Progenitor cell of endocrine pancreas (in vitro differentiated cells): ENCODE results near the gene SLC25A20. TPM values are rescaled to one million over a fixed set of nuclear protein-coding genes. Genes with fewer than 3 reads are reported as not detected.
"Not testable (repeated sequence)": the region's sequence is repeated elsewhere in the genome, so short reads cannot be mapped to it uniquely, and the experiment has no call there.

Experiments used
- DNase-seq: peaks from one replicate; pipeline ENCODE4 v3.0.0; 2021; ENCODE audit warnings: low spot score; ENCODE audit not compliant: unreplicated experiment
- H3K27ac Mint-ChIP-seq: 2 replicates; pipeline ENCODE4 v1.8.0; 2021; ENCODE audit warnings: mild to moderate bottlenecking, moderate library complexity, mixed read lengths
- H3K27me3 Mint-ChIP-seq: 2 replicates; pipeline ENCODE4 v1.8.0; 2021; ENCODE audit warnings: mixed read lengths
- H3K36me3 Mint-ChIP-seq: 2 replicates; pipeline ENCODE4 v1.8.0; 2022; ENCODE audit warnings: mixed read lengths; ENCODE audit not compliant: insufficient read depth
- H3K4me1 Mint-ChIP-seq: 2 replicates; pipeline ENCODE4 v1.8.0; 2021; ENCODE audit warnings: low read depth, mixed read lengths
- H3K4me3 Mint-ChIP-seq: 2 replicates; pipeline ENCODE4 v1.8.0; 2021; ENCODE audit warnings: low read depth, mild to moderate bottlenecking, moderate library complexity, mixed read lengths
- H3K9me3 Mint-ChIP-seq: 2 replicates; pipeline ENCODE4 v1.8.0; 2021; ENCODE audit warnings: low read depth, mixed read lengths
- CTCF ChIP-seq: fragments of 200-600 bp; sonication (generic); IDR thresholded peaks from one replicate; pipeline ENCODE4 v1.5.0; 2021; ENCODE audit warnings: antibody characterized with exemption, mild to moderate bottlenecking; ENCODE audit not compliant: unreplicated experiment
- total RNA-seq: library from RNA; stranded (reverse); gene quantifications from 2 replicates; pipeline ENCODE4 v1.2.1, GENCODE V29; 2021

Gene SLC25A20
- total RNA-seq, 1 donor from 2014 or later, result 17.1 TPM

DNA sequence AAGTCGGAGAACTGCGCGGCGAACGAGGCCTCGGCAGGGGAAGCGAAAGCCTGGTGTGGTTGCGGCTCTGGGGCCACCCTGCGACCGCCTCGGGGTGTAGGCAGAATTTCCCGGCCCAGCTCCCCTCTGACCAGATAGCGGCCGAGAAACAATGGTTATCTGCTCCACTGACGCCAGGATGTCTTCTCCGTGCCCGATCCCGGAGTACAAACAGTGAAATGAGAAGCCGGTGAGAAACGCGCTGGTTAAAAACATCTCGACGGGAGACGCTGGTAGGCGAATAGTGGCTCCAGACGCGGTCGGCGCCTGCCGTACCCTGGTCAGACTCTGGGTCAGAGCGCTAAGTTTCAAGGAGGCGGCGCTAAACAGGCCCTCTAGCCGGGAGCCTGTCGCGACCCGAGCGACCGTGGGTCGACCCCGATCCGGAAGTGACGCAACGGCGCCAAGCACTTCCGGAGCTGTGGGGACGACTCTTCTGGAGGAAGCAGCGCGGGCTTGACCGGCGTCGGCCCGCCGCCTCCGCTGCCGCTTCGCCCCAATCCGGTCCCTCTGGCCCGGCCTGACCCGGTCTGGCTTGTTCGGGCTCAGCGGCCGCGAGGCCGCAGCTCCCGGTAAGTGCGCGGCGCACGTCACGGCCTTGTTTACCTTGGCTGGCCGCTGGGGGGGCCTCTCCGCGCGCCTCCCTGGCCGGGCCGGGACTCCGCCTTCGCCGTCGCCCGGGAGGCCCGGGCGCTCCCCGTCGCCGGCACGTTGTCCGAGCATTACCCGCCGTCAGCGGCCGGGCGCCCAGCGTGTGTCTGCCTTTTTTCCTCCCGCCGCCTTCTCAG is 19.9 kb upstream of the SLC25A20 start, which contains the start of gene ARIH2:
Gene ARIH2 (plus strand): TSS at position 455 of the 827 bp plus-strand sequence. CDS start 8,717 bp downstream, outside the sequence.
- Mint-ChIP-seq H3K27me3 (no peaks in the 10 kb centered on the region), H3K36me3 (peaks cover 3% of the 10 kb centered on the region), H3K27ac (peak within 1 kb of the TSS; percentile 99), H3K9me3 (no peaks in the 10 kb centered on the region), H3K4me3 (peak within 1 kb of the TSS; percentile 94), H3K4me1 (peaks cover 14% of the 10 kb centered on the region)
- DNase-seq, result peak; percentile 81
- TF ChIP-seq CTCF, result peak; percentile 27

GRCh38 chr3:48915296-48915695 is 16.6 kb upstream of the SLC25A20 start:
- H3K27me3 Mint-ChIP-seq, result no peaks in the 10 kb centered on the region
- no peak overlapping the region for H3K4me3 Mint-ChIP-seq
- H3K4me1 Mint-ChIP-seq, result peaks cover 14% of the 10 kb centered on the region
- no peaks in the 10 kb centered on the region for H3K9me3 Mint-ChIP-seq
- no peak overlapping the region for H3K27ac Mint-ChIP-seq
- no peaks in the 10 kb centered on the region for H3K36me3 Mint-ChIP-seq
- DNase-seq, result no peak
- TF ChIP-seq CTCF, result no peak

GRCh38 chr3:48907026-48907425 is 8.3 kb upstream of the SLC25A20 start:
- not testable (repeated sequence) for H3K4me3 Mint-ChIP-seq, H3K4me1 Mint-ChIP-seq, H3K9me3 Mint-ChIP-seq

DNA sequence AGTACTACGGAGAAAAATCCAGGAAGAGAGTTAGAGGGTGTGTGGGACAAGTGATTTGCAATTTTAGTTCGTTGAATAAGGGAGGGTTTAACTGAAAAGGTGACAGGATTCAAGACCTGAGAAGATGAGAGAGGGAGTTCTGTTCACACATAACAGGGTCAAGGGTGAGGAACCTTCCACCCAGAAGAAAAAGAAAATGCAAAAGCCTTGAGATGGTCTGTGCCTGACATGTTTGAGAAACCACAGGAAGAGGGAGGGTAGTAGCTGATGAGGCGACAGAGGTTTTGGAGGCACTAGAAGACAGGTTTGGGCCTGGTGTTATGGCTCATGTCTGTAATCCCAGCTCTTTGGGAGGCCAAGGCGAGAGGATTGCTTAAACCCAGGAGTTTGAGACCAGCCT is 591 bp upstream of the SLC25A20 start:
- Mint-ChIP-seq H3K27ac (no peak overlapping the region), H3K36me3 (no peaks in the 10 kb centered on the region), H3K4me3 (peak overlapping the region; percentile 90), H3K27me3 (no peaks in the 10 kb centered on the region), H3K9me3 (no peaks in the 10 kb centered on the region), H3K4me1 (peaks cover 15% of the 10 kb centered on the region)
- TF ChIP-seq CTCF, result no peak
- DNase-seq, result no peak

More at GRCh38 chr3:48907026-48907425, 8.3 kb upstream of the SLC25A20 start:
- DNase-seq, H3K27me3 Mint-ChIP-seq, H3K27ac Mint-ChIP-seq, H3K36me3 Mint-ChIP-seq: not testable (repeated sequence)

DNA sequence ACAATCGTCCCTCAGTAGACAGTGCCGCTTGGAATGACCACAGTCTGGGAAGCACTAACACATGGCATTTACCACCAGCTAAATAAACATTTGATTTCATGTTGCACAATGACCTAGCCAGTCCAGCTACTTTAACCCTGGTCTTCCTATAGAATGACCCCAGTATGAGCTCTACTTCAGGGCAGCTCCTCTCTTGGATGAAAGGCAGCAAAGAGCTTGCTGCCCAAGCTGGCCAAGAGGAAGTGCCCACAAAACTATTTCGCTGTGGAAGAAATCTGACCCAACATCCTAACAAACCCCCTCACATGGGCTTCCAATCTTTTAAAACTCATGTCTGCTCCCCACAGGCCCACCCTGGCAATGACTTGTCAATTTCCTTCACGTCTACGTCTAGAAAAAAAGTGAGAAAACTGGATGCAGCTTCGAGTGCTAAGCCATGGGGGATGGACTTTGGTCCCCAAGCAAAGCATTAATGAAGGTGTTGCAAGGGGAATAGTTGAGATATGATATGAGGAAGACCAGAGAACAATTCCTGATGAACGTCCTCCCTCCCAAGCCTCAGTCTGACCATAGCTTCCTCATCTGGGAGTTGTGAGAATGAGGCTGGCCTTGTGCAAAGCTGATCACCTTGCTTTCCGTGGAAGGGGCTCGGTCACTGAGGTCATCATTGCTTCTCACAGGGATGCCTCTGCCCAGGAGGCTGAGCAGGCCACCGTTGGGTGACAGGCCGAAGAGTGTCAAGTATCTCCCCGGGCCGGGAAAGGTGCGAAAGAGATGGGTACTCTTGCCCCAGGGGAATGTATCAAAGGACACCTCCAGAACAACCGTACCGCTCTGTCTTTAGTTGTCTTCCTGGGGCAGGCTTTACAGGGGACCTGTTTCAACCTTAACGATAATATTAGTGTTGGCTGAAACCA is 964 bp downstream of the SLC25A20 start:
- no peak for TF ChIP-seq CTCF
- Mint-ChIP-seq H3K9me3 (no peaks in the 10 kb centered on the region), H3K27ac (peak overlapping the region; percentile 94), H3K36me3 (no peaks in the 10 kb centered on the region), H3K4me3 (peak overlapping the region; percentile 90), H3K4me1 (peaks cover 15% of the 10 kb centered on the region), H3K27me3 (no peaks in the 10 kb centered on the region)
- DNase-seq, result no peak
